GM21423 (cell line): ENCODE data around the gene FBL.
"Not testable (repeated sequence)": the region's sequence is repeated elsewhere in the genome, so short reads cannot be mapped to it uniquely, and the experiment has no call there.

Source experiments
- ATAC-seq: cut with Tn5 transposase; IDR thresholded peaks from one replicate; pipeline ENCODE4 v1.9.1; 2021; ENCODE audit warnings: mild to moderate bottlenecking, moderate library complexity; ENCODE audit not compliant: unreplicated experiment

FBL gene

DNA sequence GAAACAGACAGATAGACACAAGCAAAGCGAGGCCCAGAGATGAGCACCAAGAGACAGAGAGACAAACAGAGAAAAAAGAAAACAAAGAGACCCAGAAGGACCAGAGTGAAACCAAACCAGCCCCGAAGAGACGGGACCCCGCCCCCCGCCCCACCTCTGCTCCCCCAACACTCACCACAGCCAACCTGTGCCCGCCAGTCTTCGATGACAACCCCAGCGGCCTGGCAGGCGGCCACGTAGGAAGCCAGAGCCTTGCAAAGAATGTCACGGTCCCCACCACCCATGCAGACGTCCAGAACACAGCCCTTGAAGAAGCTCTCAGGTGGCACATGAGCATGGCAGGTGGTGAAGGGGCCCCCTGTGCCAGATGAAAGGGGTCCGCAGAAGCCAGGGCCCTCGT is 31.3 kb upstream of the FBL start:
- not testable (repeated sequence) for ATAC-seq

DNA sequence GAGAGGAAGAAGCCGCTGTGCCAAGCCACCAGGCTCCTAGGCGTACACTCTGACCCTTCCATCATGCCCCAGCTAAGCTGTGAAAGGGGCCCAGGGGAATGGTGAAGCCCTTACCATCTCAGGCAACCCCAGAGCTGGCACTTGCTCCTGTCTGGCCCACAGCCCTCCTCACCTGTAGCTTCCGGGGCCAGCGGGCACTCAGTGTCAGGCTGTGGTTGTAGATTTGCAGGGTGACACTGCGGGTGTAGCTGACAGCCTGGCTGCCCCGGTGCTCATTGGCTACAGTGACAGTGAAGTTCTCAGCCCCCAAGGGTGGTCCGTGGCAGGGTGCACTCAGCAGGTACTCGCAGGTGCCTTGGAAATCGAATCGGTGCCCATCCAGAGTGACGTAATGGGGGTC is 30.3 kb upstream of the FBL start:
- not testable (repeated sequence) for ATAC-seq

DNA sequence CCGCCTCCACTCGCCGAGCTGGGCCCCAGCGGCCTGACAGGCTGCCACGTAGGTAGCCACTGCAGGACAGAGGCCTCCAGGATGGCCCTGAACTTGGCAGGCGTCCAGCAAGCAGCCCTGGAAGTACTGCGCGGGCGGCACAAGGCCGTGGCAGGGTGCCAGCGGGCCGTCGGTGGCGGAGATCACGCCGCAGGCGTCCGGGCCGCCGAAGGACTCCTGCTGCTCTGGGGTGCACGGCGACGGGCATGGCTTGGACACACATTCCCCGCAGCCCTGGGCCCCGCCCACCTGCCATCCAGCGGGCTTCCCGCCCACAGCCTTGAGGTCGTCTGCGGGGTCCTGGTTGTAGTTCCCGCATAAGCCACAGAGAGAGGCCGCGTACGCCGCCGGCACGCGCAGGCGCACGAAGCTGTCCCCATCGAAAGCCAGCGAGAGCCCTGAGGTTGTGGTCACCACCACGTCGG is 29.3 kb upstream of the FBL start:
- not testable (repeated sequence) for ATAC-seq

DNA sequence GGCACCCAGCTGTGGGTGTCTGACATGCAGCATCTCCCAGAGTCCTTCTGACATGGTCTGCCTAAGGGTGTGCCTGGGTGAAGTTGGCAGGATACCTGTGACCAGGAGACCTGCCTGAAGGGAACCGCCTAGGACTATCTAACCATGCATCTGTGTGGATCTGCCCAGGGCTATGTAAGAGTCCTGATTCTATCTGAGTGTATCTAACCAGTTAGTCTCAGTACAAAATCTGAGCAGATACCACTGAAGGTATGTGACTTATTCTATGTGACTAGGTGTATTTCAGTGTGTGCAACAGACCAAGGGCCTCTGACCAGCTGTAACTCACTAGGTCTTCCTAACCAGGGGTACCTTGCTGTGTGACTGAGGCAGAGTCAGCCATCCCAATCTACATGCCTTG is 28.2 kb upstream of the FBL start:
- no peak for ATAC-seq

DNA sequence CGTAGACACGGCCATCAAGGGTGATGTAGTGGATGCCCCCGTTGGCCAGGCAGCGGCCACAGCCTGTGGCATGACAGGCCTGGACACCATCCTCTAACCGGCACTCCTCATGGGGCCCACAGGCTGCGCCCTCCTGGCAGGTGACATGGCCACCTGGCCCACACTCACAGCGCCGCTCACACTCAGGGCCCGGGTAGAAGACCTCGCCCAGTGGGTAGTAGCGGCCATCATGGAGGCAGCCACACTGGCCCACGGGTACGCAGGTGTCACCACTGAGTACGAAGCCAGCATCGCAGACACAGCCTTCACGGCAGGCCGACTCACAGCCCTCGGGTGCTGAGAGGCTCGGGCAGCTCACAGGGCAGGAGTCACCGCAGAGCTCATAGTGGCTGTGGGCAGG is 27.2 kb upstream of the FBL start:
- no peak for ATAC-seq

DNA sequence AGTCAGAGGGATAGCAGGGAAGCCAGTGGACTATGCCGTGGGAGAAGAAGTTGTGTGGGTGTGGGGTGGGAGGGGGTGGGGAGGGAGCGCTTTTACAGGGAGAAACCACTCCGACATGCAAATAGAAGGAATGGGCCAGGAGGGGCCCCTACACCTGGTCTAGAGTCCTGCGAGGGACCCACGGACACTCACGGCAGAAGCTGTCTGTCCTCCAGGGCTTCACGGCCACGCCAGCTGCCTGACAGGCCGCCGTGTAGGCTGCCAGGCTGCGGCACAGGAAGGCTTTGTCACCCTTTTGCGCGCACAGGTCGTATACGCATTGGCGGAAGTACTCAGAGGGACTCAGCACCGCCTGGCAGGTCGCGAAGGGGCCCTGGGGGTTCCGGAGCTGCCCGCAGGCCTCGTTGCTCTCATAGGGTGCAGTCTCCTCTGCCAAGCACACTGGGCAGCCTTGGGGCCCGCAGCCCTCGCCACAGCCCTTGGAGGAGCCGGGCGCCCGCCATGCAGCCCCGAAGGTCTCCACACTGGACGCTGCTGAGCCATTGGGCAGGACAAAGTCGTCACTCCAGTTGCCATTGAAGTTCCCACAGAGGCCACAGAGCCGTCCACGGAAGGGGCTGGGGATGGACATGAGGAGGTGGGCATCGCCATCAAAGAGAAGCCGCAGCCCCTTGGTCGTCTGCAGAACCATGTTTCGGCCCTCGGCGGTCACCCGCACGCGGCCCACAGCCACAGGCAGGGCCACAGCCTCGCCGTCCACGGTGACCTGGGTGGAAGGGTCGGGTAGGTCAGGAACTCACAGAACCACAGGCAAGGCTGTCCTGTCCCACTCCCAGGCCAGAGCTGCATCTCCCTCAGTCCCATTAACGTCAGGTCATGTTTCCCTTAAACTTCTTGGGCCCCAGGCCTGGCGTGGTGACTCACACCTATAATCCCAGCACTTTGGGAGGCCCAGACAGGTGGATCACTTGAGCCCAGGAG is 26.0 kb upstream of the FBL start:
- no peak for ATAC-seq

DNA sequence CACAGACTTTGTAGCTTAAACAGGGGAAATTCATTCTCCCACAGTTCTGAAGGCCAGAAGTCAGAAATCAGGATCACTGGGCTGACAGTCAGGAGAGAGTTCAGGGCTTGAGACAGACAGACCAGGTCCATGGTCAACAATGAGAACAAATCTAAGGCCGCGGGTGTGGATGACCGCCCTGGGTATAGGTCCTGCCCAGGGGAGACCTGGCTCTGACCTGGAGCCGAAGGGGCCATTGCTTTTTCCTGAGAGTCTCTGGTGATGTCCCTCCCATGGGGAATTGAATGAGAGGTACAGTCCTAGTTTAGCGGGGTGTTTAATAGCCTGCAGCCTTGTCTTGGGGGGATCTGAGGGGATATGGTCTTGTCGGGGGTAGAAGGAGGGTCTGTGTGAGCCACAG is 25.2 kb upstream of the FBL start:
- no peak for ATAC-seq

DNA sequence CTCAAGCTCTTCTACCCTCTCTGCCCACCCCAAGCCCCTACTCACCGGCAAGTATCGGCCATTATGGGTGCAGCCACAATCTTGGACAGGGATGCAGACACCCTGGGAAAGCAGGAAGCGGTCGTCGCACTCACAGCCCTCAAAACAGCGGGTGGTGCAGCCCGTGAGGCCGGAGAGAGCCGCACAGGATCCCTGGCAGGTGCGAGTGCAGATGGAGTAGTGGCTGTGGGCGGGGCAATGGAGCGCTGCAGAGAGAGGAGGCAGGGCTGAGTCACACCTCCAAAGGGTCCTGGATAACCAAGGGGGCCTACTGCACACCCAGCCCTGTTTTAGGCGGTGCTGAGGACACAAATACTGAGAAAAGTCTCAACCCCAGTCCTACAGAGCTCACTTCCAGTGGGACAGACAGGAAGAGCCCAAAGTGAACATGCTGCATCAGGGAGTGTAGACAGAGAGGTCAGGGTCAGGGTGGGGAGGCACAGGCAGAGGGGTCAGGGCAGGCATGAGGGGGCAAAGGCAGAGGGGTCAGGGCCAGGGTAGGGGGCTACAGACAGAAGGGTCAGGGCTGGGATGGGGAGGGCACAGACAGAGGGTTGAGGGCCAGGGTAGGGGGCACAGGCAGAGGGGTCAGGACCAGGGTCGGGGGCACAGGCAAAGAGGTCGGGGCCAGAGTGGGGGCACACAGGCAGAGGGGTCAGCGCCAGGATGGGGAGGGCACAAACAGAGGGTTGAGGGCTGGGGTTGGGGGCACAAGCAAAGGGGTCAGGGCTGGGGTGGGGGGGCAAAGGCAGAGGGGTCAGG is 24.2 kb upstream of the FBL start:
- no peak for ATAC-seq

DNA sequence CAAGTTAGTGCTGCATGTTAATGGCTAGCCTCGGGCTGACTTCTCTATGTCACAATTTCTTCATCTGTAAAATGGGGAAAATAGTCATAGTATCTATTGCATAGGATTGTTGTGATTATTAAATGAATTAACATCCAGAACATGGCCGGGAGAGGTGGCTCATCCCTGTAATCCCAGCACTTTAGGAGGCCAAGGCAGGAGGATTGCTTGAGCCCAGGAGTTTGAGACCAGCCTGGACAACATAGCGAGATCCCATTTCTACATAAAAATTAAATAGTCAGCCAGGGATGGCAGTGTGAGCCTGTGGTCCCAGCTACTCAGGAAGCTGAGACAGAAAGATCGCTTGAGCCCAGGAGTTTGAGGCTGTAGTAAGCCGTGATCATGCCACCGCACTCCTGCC is 21.8 kb upstream of the FBL start:
- ATAC-seq, result no peak

DNA sequence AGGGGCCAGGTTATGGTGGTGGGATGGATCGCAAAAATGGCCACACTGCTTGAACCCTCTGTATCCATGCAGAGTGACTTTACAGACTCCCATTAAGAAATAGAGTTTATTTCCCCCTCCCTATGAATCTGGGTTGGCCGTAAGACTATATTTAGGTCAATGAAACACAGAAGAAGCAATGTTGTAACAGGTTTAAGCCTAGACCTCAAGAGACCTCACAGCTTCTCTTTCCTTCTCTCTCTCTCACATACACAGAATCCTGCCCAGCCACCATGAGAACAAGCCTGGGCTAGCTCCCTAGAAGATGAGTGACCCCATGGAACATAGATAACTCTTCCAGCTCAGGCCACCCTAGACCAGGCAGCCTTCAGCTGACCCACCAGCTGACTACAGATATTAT is 21.0 kb upstream of the FBL start:
- ATAC-seq, result no peak

DNA sequence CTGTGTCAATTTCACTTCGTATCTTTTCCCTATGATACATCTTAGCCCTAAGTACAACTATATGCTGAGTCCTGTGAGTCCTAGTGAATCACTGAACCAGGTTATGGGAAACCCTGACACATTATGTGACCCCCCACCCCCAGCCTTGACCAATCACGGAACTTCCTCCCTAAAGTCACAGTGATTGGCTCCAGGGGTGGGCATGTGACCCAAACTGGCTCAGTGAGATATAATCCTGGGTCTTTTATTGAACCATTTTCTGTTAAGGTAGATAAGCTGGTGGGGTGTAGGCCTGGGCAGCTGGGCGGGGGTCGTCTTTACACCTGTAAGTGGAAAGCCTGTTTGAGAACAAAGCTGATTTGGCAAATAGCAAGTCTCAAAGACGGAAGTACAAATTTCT is 19.8 kb upstream of the FBL start:
- no peak for ATAC-seq

DNA sequence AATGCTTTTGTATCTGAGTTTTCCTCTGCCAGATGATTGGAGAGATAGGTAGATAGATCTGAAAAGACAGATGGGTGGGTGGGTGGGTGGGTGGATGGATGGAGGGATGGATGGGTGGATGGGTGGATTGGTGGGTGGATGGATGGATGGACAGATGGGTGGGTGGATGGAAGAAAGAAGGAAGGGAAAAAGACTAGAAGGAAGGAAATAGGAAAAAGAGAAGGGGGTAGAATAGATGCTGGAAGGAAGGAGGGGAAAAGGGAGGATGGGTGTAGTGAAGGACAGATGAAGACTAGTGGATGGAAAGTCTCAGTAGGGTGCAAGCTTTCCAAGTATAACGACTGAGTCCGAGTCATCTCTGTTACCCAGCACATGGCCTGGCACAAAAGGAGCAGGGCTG is 19.0 kb upstream of the FBL start:
- ATAC-seq, result no peak

DNA sequence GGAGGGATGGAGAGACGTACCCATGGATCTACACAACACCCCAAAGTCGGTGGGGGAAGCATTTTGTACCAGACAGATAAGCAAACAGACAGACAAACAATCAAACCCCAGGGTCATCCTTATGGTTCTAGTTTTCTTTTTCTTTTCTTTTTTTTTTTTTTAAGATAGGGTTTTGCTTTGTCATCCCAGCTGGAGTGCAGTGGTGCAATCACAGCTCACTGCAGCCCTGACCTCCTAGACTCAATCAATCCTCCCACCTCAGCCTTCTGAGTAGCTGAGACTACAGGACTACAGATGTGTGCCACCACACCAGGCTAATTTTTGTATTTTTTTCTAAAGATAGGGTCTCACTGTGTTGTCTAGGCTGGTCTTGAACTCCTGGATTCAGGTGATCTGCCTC is 17.9 kb upstream of the FBL start:
- ATAC-seq, result no peak

DNA sequence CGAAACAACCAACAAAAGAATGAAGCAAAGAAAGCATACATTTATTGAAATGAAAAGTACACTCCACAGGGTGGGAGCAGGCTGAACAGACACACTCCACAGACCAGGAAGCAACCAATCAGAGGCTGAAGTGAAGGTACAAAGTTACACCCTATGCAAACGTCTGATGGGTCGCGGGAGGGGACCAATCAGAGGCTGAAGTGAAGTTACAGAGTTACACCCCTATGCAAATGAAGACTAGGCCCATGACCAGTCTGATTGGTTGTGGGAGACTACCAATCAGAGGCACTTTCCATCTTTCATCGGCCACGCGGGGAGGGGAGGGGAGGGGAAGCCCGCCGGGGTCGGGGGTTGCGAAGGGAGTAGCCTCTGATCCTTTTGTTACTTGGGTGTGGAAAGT is 12.4 kb upstream of the FBL start:
- ATAC-seq, result no peak

DNA sequence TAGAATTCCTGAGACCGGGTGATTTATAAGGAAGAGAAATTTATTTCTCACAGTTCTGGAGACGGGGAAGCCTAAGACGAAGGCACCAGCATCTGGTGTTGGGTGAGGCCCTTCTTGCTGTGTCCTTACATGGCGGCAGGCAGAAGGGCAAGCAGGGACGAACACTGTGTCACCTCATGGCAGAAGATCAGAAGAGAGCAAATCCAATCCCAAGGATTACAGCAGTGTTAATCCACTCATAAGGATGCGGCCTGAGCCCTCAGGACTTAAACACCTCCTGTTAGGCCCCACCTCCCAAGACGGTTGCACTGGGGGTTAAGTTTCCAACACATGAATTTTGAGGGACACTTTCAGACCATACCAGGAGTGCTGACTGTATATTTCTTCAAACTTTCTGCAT is 6.7 kb upstream of the FBL start:
- no peak for ATAC-seq

DNA sequence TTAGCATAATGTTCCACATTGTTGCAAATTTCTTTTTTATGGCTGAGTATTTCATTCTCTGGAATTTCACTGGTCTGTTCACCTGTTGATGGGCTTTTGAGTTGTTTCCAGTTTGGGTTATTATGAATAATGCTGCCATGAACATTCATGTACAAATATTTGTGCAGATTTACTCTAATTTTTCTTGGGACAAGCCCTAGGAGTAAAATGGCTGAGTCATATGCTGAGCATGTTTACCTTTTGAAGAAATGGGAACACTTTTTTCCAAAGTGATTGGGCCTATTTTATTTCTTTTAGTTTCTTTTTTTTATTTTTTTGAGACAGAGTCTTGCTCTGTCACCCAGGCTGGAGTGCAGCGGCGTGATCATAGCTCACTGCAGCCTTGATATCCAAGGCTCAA is 4.7 kb upstream of the FBL start:
- no peak for ATAC-seq

DNA sequence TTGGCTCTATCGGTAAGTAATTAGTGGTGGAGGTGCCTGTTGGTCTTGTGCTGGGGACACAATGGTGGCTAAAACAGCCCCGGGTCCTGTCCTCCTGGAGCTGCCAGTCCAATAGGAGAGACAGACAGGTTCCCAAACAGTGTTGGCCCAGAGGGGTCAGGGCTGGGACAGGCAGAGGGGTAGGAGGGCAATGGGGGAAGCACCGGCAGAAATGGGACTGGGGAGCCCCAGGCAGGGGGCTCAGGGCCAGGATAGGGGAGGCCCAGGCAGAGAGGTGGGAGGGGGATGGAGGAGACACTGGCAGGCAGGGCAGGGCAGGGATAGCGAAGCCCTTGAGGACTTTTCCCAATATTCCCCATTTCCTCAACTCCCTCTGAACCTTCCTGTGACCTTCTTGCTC is 2.2 kb upstream of the FBL start:
- ATAC-seq, result no peak

DNA sequence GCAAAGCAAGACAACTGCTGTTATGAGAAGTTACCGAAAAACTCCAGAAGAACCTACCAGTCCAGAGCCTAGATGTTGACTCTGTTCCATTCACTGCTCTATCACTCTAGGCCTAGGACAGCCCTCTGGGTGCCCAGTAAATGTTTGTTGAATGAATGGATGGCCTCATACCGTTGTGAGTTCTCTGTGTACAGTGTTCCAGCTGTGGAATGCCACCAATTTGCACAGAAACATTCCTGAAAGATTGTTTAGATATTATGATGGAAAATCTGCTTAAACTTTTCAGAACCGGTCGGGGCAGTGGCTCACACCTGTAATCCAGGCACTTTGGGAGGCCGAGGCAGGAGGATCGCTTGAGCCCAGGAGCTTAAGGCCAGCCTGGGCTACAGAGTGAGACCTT is 1.3 kb upstream of the FBL start:
- no peak for ATAC-seq

DNA sequence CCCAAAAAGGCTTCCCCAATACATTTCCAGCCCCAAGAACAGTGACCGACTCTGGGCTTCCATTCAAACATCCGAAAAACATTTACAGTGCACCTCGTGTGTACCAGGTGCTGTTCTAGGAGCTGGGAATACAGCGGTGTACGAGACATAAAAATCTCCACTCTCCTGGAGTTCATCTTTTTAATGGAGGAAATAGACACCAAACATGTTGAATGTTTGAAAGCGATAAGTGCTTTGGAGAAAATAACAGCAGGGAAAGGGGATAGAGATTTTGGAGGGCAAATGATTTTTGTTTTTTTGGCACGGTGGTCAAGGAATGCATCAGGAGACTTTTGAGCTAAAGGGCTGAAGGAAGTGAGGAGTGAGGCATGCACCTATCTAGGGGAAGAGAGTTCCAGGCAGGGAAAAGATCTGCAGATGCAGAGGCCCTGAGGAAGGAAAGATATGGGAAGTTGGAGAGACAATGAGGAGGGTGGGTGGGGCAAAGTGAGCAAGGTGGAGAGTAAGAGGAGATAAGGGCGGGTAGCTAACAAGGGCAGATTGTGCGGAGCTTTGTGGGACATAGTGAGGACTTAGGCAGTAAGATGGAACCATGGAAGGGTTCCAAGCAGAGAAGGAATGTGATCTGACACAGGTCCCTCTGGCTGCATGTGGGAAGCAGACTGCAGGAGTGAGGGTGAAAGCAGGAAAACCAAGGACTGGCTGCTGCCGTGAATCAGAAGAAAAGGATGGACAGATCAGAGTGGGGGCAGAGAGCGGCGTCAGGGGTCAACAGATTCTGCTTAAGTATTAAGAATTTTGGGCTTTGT is 703 bp upstream of the FBL start:
- no peak for ATAC-seq

DNA sequence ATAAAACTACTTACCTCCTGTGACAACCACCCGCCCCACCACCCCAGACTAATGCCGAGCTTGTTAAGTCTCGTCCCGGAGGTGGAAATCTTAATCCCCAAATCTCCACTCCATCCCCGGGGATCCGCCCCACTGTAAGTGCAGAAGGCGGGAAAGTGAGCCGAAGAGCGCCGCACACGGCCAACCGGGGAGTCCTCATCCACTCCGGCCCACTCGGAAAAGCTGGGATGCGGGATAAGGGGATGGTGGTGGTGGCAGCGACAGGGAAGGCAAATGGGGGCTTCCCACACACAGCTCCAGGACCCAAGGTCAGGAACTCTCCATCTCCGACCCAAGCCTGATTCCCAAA is 621 bp downstream of the FBL start:
- ATAC-seq, result no peak

DNA sequence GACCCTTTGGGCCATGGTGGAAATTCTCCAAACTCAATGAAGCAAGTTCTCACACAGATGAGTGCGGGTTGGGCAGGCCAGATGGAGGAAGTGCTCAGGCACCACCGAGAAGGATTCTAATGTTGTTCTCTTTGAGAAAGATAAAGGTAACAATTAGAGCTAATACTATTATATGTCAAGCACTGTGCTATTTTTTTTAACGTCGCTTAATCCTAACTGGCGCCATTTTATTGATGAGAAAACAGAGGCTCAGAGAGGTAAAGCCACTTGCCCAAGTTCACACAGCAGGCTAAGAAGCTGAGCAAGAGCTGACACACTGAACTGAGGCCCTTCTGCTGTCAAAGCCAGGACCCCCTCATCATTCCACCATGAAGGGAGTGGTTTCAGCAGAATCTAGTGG is 1.0 kb downstream of the FBL start:
- ATAC-seq, result no peak
